WERI-Rb-1 (cell line): ENCODE results near the gene OTOGL.

Experiments used
- DNase-seq: peaks from one replicate; pipeline ENCODE4 v3.0.0-alpha.2; 2020
- H3K27ac ChIP-seq: fragments of 250-450 bp; sonication (Bioruptor Pico); 2 replicates; pipeline ENCODE4 v1.5.1; 2020; ENCODE audit warnings: mild to moderate bottlenecking, moderate library complexity
- H3K27me3 ChIP-seq: fragments of 250-450 bp; sonication (Bioruptor Pico); 2 replicates; pipeline ENCODE4 v1.5.1; 2021; ENCODE audit warnings: mild to moderate bottlenecking, low read depth, moderate library complexity; ENCODE audit not compliant: insufficient read depth, severe bottlenecking
- H3K36me3 ChIP-seq: fragments of 250-450 bp; sonication (Bioruptor Pico); 2 replicates; pipeline ENCODE4 v1.5.1; 2020; ENCODE audit warnings: mild to moderate bottlenecking, moderate library complexity
- H3K4me3 ChIP-seq: 2 replicates; pipeline ENCODE4 v1.5.1; 2011; ENCODE audit warnings: low read depth, mild to moderate bottlenecking, control low read depth, low read length
- H3K9me3 ChIP-seq: fragments of 250-450 bp; sonication (Bioruptor Pico); 2 replicates; pipeline ENCODE4 v1.5.1; 2021; ENCODE audit warnings: mild to moderate bottlenecking, moderate library complexity; ENCODE audit not compliant: severe bottlenecking
- TF ChIP-seq, protein P1 (sequence below): IDR thresholded peaks from 2 replicates; pipeline ENCODE4 v1.5.1; 2011; ENCODE audit warnings: low read depth, mild to moderate bottlenecking, control low read depth, inconsistent platforms, low read length

Gene OTOGL

DNA sequence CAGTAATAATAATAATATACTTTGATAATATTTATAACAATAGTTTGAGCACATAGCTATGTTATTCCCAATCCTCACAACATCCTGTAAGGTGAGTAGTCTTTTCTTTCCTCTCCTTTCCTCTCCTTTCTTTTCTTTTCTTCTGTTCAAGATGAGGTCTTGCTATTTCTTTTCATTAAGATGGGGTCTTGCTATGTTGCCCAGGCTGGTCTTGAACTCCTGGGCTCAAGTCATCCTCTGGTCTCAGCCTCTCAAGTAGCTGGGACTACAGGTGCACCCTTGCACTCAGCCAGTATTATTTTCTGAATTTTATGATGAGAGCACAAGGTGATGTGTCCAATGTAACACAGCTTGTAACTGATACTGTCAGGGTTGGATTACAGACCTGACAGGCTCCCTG, 134.6 kb downstream of the OTOGL start:
- Histone ChIP-seq H3K27ac (no peak overlapping the region), H3K9me3 (no peaks in the 10 kb centered on the region), H3K4me3 (no peak overlapping the region), H3K36me3 (no peaks in the 10 kb centered on the region), H3K27me3 (no peaks in the 10 kb centered on the region)
- no peak for DNase-seq
- TF ChIP-seq, protein P1, sequence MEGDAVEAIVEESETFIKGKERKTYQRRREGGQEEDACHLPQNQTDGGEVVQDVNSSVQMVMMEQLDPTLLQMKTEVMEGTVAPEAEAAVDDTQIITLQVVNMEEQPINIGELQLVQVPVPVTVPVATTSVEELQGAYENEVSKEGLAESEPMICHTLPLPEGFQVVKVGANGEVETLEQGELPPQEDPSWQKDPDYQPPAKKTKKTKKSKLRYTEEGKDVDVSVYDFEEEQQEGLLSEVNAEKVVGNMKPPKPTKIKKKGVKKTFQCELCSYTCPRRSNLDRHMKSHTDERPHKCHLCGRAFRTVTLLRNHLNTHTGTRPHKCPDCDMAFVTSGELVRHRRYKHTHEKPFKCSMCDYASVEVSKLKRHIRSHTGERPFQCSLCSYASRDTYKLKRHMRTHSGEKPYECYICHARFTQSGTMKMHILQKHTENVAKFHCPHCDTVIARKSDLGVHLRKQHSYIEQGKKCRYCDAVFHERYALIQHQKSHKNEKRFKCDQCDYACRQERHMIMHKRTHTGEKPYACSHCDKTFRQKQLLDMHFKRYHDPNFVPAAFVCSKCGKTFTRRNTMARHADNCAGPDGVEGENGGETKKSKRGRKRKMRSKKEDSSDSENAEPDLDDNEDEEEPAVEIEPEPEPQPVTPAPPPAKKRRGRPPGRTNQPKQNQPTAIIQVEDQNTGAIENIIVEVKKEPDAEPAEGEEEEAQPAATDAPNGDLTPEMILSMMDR, result no peak

DNA sequence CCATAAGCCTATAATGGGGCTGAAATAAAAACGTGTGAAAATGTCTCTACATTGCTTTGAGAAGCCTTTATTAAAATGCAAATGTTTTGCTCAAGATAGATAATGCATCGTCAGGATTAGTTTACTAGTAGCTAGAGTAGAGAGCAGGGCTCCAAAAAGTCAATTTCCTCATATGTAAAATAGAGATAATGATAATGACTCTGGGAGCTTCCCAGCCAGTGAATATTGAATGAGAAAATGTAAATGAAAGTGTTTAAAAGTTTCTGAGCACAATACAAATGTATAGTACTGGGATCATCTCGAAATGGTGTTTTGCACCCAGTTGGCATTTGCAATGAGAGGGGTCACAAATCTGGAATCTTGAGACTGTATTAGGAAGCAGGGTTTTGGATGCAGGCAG, 135.3 kb downstream of the OTOGL start:
- H3K27ac ChIP-seq, result no peak overlapping the region
- no peak overlapping the region for H3K4me3 ChIP-seq
- H3K9me3 ChIP-seq, result no peaks in the 10 kb centered on the region
- TF ChIP-seq, protein P1, result no peak
- no peak for DNase-seq
- no peaks in the 10 kb centered on the region for H3K36me3 ChIP-seq
- H3K27me3 ChIP-seq, result no peaks in the 10 kb centered on the region

DNA sequence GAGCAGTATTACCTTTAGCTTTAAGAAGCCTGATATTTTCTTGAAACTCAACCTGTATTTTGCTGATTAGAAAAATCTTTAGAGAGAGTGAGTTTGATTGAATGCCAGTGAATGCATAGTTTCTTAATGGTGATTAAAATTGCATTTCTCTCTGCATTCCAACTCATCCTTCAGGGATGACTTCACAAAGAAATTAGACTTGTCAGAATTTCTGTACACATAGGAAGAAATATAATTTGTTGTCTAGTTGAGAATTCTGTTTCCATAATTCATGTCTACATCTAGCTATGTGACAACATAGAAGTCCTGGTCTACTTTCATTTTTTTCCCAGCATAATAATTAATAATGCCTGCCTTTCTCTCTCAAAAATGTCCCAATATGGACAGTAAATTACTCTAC, 136.6 kb downstream of the OTOGL start:
- DNase-seq, result no peak
- Histone ChIP-seq H3K36me3 (no peaks in the 10 kb centered on the region), H3K27me3 (no peaks in the 10 kb centered on the region), H3K9me3 (no peaks in the 10 kb centered on the region), H3K4me3 (no peak overlapping the region), H3K27ac (no peak overlapping the region)
- TF ChIP-seq, protein P1, result no peak

DNA sequence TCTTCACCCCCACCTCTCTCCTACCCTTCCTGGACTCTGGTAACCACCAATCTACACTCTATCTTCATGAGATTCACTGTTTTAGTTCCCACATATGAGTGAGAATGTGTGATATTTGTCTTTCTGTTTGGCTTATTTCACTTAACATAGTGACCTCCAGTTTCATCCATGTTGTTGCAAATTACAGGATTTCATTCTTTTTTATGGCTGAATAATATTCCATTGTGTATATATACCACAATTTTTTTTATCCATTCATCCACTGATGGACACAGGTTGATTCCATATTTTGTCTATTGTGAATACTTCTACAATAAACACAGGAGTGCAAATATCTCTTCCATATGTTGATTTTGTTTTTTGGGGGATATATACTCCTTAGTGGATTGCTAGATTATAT, 140.5 kb downstream of the OTOGL start:
- Histone ChIP-seq H3K4me3 (no peak overlapping the region), H3K36me3 (no peaks in the 10 kb centered on the region), H3K27me3 (no peaks in the 10 kb centered on the region), H3K9me3 (no peaks in the 10 kb centered on the region), H3K27ac (no peak overlapping the region)
- TF ChIP-seq, protein P1, result no peak
- no peak for DNase-seq

DNA sequence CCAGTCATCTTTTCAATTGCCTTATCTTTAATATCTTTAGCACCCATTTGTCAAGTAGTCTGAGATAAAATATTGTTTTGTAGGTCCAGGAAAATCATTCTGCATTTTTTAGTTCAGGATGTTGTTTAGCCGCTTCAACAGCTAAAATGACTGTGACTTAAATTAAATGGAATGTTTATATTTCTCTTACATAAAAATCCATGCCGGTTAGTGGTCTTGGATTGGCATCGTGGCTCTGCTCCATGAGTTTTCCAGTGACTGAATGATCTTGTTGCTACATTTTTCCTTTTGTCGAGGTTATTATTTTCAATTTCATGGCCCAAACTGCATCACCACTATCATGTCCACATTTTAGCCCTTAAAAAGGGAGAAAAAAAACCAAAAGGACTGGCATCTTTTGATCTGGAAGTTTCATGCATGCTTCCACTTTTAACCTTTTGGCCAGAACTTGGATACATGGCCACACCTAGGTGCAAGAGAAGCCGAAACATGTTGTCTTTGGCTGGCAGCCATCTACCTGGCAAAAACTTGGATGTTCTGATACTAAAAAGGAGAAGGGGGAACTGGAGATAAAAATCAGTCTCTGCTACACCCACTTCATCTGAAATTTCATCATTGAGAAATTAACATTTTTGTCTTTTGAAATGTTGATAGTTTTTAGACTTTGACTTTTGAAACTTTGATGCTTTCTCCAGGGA, 142.4 kb downstream of the OTOGL start:
- no peaks in the 10 kb centered on the region for H3K36me3 ChIP-seq

More for the DNA sequence above, 142.4 kb downstream of the OTOGL start:
- TF ChIP-seq, protein P1, result no peak
- no peak for DNase-seq
- Histone ChIP-seq H3K9me3 (no peaks in the 10 kb centered on the region), H3K27me3 (no peaks in the 10 kb centered on the region), H3K27ac (no peak overlapping the region), H3K4me3 (no peak overlapping the region)
